ENCODE data around the gene SLC23A1.

GRCh38 chr5:139369181-139369580 is 13.9 kb downstream of the SLC23A1 start:
- TF ChIP-seq CTCF (IDR thresholded peaks at IDR 0.05) (no peak), EZH2 (IDR thresholded peaks at IDR 0.05; ENCODE audit: borderline replicate concordance, insufficient read depth, low read depth, low read length, poor library complexity, severe bottlenecking) (no peak)
